ENCODE data around the gene NCAM1.

Gene NCAM1

DNA sequence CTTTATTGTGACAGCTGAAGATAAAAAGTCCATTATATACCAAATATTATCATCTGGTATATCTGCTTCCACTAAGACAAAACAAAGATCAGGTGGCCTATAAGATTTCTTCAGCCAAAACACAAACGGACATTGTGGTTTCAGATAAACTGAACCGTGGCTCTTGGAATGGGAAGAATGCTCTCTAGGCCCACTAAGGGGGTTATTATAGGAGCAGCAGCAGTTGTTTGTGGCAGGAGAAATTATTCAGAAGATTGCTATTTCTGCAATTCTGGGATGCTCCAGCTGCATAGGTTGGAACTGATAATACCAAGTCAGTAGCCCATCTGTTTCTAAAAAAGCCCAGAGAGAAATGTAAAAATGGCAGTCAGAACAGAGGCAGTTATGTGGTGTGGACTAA lies 145.3 kb downstream of the NCAM1 start:
- Histone ChIP-seq H3K79me2 (ENCODE audit: insufficient read depth, low read length) (no peaks in the 10 kb centered on the region), H3K4me1 (ENCODE audit: insufficient read depth, low read length) (no peaks in the 10 kb centered on the region), H3K4me3 (ENCODE audit: low read depth in 1 of 2, low read length in 2 of 2) (no peak overlapping the region), H4K20me1 (ENCODE audit: insufficient read depth, low read length) (no peaks in the 10 kb centered on the region), H2AFZ (ENCODE audit: low read depth, low read length) (no peak overlapping the region), H3K27ac (ENCODE audit: low read length) (no peak overlapping the region), H3K27me3 (ENCODE audit: insufficient read depth, low read length, poor library complexity) (no peaks in the 10 kb centered on the region), H3K9me3 (ENCODE audit: insufficient read depth, low read length, severe bottlenecking) (no peaks in the 10 kb centered on the region), H3K4me2 (ENCODE audit: insufficient read depth, low read length) (no peak overlapping the region), H3K9ac (ENCODE audit: low read depth, low read length) (no peak overlapping the region), H3K36me3 (ENCODE audit: insufficient read depth, low read length) (no peaks in the 10 kb centered on the region)
- TF ChIP-seq EZH2 (IDR thresholded peaks at IDR 0.05; ENCODE audit: borderline replicate concordance, low read depth, low read length, severe bottlenecking) = no peak
- TF ChIP-seq, protein P1, sequence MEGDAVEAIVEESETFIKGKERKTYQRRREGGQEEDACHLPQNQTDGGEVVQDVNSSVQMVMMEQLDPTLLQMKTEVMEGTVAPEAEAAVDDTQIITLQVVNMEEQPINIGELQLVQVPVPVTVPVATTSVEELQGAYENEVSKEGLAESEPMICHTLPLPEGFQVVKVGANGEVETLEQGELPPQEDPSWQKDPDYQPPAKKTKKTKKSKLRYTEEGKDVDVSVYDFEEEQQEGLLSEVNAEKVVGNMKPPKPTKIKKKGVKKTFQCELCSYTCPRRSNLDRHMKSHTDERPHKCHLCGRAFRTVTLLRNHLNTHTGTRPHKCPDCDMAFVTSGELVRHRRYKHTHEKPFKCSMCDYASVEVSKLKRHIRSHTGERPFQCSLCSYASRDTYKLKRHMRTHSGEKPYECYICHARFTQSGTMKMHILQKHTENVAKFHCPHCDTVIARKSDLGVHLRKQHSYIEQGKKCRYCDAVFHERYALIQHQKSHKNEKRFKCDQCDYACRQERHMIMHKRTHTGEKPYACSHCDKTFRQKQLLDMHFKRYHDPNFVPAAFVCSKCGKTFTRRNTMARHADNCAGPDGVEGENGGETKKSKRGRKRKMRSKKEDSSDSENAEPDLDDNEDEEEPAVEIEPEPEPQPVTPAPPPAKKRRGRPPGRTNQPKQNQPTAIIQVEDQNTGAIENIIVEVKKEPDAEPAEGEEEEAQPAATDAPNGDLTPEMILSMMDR (IDR thresholded peaks at IDR 0.05; ENCODE audit: borderline replicate concordance, extremely low read depth, low read length, poor library complexity, severe bottlenecking) = no peak
- no peak for DNase-seq
- no peak for ATAC-seq (ENCODE audit: insufficient read depth, low read depth)

GRCh38 chr11:113110046-113110445 lies 148.8 kb downstream of the NCAM1 start:
- Histone ChIP-seq H3K27ac (ENCODE audit: low read length) (no peak overlapping the region), H2AFZ (ENCODE audit: low read depth, low read length) (no peak overlapping the region), H3K4me3 (ENCODE audit: low read depth in 1 of 2, low read length in 2 of 2) (no peak overlapping the region), H3K79me2 (ENCODE audit: insufficient read depth, low read length) (no peaks in the 10 kb centered on the region), H3K4me1 (ENCODE audit: insufficient read depth, low read length) (no peaks in the 10 kb centered on the region), H3K27me3 (ENCODE audit: insufficient read depth, low read length, poor library complexity) (no peaks in the 10 kb centered on the region), H3K9me3 (ENCODE audit: insufficient read depth, low read length, severe bottlenecking) (no peaks in the 10 kb centered on the region), H3K36me3 (ENCODE audit: insufficient read depth, low read length) (no peaks in the 10 kb centered on the region), H4K20me1 (ENCODE audit: insufficient read depth, low read length) (no peaks in the 10 kb centered on the region), H3K4me2 (ENCODE audit: insufficient read depth, low read length) (no peak overlapping the region), H3K9ac (ENCODE audit: low read depth, low read length) (no peak overlapping the region)
- ATAC-seq (ENCODE audit: insufficient read depth, low read depth) (no peak), DNase-seq (no peak)
- TF ChIP-seq EZH2 (IDR thresholded peaks at IDR 0.05; ENCODE audit: borderline replicate concordance, low read depth, low read length, severe bottlenecking) = no peak
- TF ChIP-seq, protein P1 (IDR thresholded peaks at IDR 0.05; ENCODE audit: borderline replicate concordance, extremely low read depth, low read length, poor library complexity, severe bottlenecking) = no peak

GRCh38 chr11:113111156-113111555 lies 149.9 kb downstream of the NCAM1 start:
- ATAC-seq (ENCODE audit: insufficient read depth, low read depth) (no peak), DNase-seq (no peak)
- Histone ChIP-seq H3K27me3 (ENCODE audit: insufficient read depth, low read length, poor library complexity) (no peaks in the 10 kb centered on the region), H3K36me3 (ENCODE audit: insufficient read depth, low read length) (no peaks in the 10 kb centered on the region), H3K9ac (ENCODE audit: low read depth, low read length) (no peak overlapping the region), H3K4me2 (ENCODE audit: insufficient read depth, low read length) (no peak overlapping the region), H3K4me3 (ENCODE audit: low read depth in 1 of 2, low read length in 2 of 2) (no peak overlapping the region), H4K20me1 (ENCODE audit: insufficient read depth, low read length) (no peaks in the 10 kb centered on the region), H3K9me3 (ENCODE audit: insufficient read depth, low read length, severe bottlenecking) (no peaks in the 10 kb centered on the region), H3K79me2 (ENCODE audit: insufficient read depth, low read length) (no peaks in the 10 kb centered on the region), H2AFZ (ENCODE audit: low read depth, low read length) (no peak overlapping the region), H3K4me1 (ENCODE audit: insufficient read depth, low read length) (no peaks in the 10 kb centered on the region), H3K27ac (ENCODE audit: low read length) (no peak overlapping the region)
- no peak for TF ChIP-seq EZH2 (IDR thresholded peaks at IDR 0.05; ENCODE audit: borderline replicate concordance, low read depth, low read length, severe bottlenecking)
- TF ChIP-seq, protein P1 (IDR thresholded peaks at IDR 0.05; ENCODE audit: borderline replicate concordance, extremely low read depth, low read length, poor library complexity, severe bottlenecking) = no peak

DNA sequence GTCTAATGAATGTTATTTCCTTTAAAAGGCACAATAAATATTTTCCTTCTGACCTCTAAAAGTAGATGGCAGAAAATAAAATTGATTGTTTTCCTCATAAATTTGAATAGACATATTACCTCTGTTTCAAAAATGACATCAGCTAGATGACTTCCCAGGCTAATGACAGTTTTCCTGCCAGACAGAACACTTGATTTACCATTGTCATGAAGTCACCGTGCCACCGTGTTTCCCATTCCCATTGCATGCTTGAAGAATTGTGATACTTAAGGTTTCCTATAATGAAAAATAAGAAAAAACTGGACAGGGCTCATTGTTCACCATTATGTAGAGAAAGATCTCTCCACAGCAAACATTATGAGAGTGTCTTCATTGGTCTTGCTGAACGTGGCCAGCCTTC lies 151.1 kb downstream of the NCAM1 start:
- Histone ChIP-seq H3K9ac (ENCODE audit: low read depth, low read length) (no peak overlapping the region), H3K36me3 (ENCODE audit: insufficient read depth, low read length) (no peaks in the 10 kb centered on the region), H3K4me1 (ENCODE audit: insufficient read depth, low read length) (no peaks in the 10 kb centered on the region), H2AFZ (ENCODE audit: low read depth, low read length) (no peak overlapping the region), H3K4me3 (ENCODE audit: low read depth in 1 of 2, low read length in 2 of 2) (no peak overlapping the region), H3K27me3 (ENCODE audit: insufficient read depth, low read length, poor library complexity) (no peaks in the 10 kb centered on the region), H3K79me2 (ENCODE audit: insufficient read depth, low read length) (no peaks in the 10 kb centered on the region), H3K27ac (ENCODE audit: low read length) (no peak overlapping the region), H3K9me3 (ENCODE audit: insufficient read depth, low read length, severe bottlenecking) (no peaks in the 10 kb centered on the region), H3K4me2 (ENCODE audit: insufficient read depth, low read length) (no peak overlapping the region), H4K20me1 (ENCODE audit: insufficient read depth, low read length) (no peaks in the 10 kb centered on the region)
- TF ChIP-seq, protein P1 (IDR thresholded peaks at IDR 0.05; ENCODE audit: borderline replicate concordance, extremely low read depth, low read length, poor library complexity, severe bottlenecking) = no peak
- no peak for TF ChIP-seq EZH2 (IDR thresholded peaks at IDR 0.05; ENCODE audit: borderline replicate concordance, low read depth, low read length, severe bottlenecking)
- ATAC-seq (ENCODE audit: insufficient read depth, low read depth) (no peak), DNase-seq (no peak)
